Astrocyte (in vitro differentiated cells and primary cell): Measurements from ENCODE around the gene MAP3K6.

Source experiments
- CTCF ChIP-seq: IDR thresholded peaks from 2 replicates; pipeline ENCODE4 v1.5.1; 2011; ENCODE audit warnings: low read depth, mild to moderate bottlenecking, inconsistent platforms, low read length, moderate library complexity; ENCODE audit not compliant: insufficient read depth
- EZH2 ChIP-seq: IDR thresholded peaks from 2 replicates; pipeline ENCODE4 v1.6.1; 2012; ENCODE audit warnings: mild to moderate bottlenecking, low read length, inconsistent platforms; ENCODE audit not compliant: insufficient read depth

GRCh38 chr1:27342391-27342777 lies 24.4 kb downstream of the MAP3K6 start:
- TF ChIP-seq CTCF (no peak), EZH2 (no peak)
